ENCODE results near the gene DNAJB8.

Gene DNAJB8

GRCh38 chr3:128425846-128426127, 40.9 kb downstream of the DNAJB8 start:
- DNase-seq (ENCODE audit: low spot score): no peak

GRCh38 chr3:128425142-128425845, 41.4 kb downstream of the DNAJB8 start:
- no peak for DNase-seq (ENCODE audit: low spot score)

- DNase-seq (ENCODE audit: low spot score): peak; percentile 48
These were observed 42.1 kb downstream of the DNAJB8 start for GRCh38 chr3:128424508-128425069.

GRCh38 chr3:128423525-128424147, 43.1 kb downstream of the DNAJB8 start:
- no peak for DNase-seq (ENCODE audit: low spot score)

- DNase-seq (ENCODE audit: low spot score): no peak
These were observed 43.7 kb downstream of the DNAJB8 start for GRCh38 chr3:128422762-128423524.

GRCh38 chr3:128421966-128422365, 44.7 kb downstream of the DNAJB8 start:
- no peak for DNase-seq (ENCODE audit: low spot score)

- DNase-seq (ENCODE audit: low spot score): no peak
These were observed 45.3 kb downstream of the DNAJB8 start for GRCh38 chr3:128421439-128421836.

- no peak for DNase-seq (ENCODE audit: low spot score)
These were observed 45.8 kb downstream of the DNAJB8 start for GRCh38 chr3:128420720-128421438.

GRCh38 chr3:128420289-128420688, 46.4 kb downstream of the DNAJB8 start:
- no peak for DNase-seq (ENCODE audit: low spot score)

GRCh38 chr3:128419311-128419710, 47.4 kb downstream of the DNAJB8 start:
- no peak for DNase-seq (ENCODE audit: low spot score)

GRCh38 chr3:128418900-128419299, 47.8 kb downstream of the DNAJB8 start:
- no peak for DNase-seq (ENCODE audit: low spot score)

- DNase-seq (ENCODE audit: low spot score): peak; percentile 95
These were observed 50.0 kb downstream of the DNAJB8 start for GRCh38 chr3:128416578-128417211.

- no peak for DNase-seq (ENCODE audit: low spot score)
These were observed 50.7 kb downstream of the DNAJB8 start for GRCh38 chr3:128415773-128416577.

- DNase-seq (ENCODE audit: low spot score): no peak
These were observed 51.4 kb downstream of the DNAJB8 start for GRCh38 chr3:128415200-128415772.

GRCh38 chr3:128413413-128414205, 53.1 kb downstream of the DNAJB8 start:
- DNase-seq (ENCODE audit: low spot score): no peak

GRCh38 chr3:128413003-128413370, 53.7 kb downstream of the DNAJB8 start:
- DNase-seq (ENCODE audit: low spot score): no peak

All from AG08395 (cell line).